Esophagus mucosa (tissue), 1 donor: ENCODE results near the gene TTPAL. TPM values are rescaled to one million over a fixed set of nuclear protein-coding genes. Genes with fewer than 3 reads are reported as not detected.

Experiments
- ATAC-seq: fragments of 200-7000 bp; cut with Tn5 transposase; one replicate; pipeline ENCODE4 v1.9.1; 2020
- total RNA-seq: library from RNA; stranded (reverse); gene quantifications from one replicate; pipeline ENCODE4 v1.2.4, GENCODE V29; 2023
- donor health status: DM: yes; HTN: yes; CAD: no.

Gene TTPAL
- total RNA-seq, 1 donor from 2014 or later: 19.4 TPM

DNA sequence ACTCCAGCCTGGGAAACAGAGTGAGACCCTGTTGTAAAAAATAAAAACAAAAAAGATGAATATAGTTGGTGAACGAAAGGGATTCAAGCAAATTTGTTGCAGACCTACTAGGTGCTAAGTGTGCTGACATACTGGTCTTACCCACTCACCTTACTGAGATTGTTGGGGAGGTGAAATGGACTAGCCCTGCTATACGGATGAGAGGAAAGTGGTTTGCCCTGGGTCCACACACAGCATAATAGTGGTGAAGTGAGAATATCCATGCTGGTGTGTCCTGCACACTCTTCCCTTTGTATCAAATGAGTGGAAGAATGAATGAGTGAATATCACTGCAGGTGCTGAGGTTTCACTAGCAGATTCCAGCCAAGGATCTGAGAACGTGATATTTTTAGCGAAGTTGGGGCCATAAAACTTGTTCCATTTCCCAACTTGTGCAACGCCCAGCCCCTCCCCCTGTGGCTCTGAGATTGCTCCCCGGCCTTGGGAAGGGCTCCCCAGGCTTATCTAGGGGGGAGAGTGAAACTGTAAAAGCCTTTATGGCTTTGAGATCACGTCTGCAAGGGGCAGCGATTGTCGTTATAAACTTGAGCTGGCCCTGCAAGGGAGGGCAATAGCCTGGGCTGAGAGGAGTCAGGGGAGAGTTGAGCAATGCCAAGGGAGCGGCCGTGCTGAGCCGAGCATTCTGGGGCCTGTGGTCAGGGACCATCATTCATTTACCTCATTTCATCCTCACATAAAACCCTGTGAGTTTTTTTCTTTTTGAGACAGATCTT, 33.2 kb upstream of the TTPAL start:
- no peak for ATAC-seq

DNA sequence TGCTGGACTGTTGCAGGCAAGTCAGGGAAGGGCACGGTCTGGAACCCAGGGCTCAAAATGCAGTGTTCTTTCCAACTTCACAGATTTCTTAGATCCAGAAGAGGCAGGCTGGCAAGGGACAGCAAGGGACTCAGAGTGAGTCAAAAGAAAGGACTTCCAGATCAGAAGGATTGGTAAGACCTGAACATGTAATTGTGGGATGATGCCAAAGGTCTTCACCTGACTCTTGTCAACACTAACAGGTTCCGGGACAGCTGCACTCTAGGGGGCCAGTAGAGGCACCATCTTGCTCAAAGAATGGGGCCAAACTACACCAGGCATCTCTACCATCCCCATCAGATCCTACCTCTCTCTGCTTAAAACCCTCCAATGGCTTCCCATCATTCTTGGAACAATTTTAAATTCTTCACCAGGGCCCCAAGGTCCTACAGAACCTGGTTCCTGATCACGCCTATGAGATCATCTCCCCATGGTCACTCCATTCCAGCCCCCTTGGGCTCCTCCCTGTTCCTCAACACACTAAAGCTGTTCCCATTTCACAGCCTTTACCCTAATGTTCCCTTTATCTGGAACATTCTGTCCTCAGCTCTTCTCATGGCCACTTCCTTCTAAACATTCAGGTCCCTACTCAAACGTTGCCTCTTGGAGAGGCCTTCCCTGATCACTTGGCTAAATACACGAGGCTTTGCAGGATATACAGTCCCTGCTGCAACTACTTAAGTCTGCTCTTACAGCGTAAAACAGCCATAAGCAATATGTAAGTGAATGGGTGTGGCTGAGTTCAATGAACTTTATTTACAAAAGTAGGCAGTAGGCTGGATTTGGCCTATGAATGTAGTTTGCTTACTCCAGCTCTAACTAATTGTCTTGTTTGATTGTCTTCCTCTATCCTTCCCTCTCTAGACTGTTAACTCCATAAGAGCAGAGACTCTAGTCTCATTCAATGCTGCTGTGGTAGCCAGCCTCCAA, 29.6 kb upstream of the TTPAL start:
- ATAC-seq: no peak

- no peak for ATAC-seq
These were observed 27.8 kb upstream of the TTPAL start for GRCh38 chr20:44447827-44448419.

GRCh38 chr20:44448753-44449546, 26.7 kb upstream of the TTPAL start:
- ATAC-seq: peak; percentile 53

DNA sequence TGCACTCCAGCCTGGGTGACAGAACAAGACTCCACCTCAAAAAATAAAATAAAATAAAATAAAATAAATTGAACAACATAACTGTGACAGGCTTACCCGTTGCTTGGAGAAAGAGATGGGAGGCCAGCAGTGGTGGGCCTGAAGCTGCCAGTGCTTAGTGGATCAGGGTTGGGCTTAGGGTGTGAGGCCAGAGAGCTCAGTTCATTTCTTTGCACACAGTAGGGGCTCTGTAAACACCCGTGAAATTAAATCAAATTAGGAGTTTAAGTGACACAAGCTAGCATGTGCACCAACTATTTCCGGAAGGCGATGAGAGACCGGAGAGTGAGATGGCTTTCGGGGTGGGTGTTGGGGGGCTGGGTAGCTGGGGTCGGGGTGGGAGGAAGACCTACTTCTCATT, 25.8 kb upstream of the TTPAL start:
- no peak for ATAC-seq

GRCh38 chr20:44450281-44450889, 25.3 kb upstream of the TTPAL start:
- no peak for ATAC-seq

DNA sequence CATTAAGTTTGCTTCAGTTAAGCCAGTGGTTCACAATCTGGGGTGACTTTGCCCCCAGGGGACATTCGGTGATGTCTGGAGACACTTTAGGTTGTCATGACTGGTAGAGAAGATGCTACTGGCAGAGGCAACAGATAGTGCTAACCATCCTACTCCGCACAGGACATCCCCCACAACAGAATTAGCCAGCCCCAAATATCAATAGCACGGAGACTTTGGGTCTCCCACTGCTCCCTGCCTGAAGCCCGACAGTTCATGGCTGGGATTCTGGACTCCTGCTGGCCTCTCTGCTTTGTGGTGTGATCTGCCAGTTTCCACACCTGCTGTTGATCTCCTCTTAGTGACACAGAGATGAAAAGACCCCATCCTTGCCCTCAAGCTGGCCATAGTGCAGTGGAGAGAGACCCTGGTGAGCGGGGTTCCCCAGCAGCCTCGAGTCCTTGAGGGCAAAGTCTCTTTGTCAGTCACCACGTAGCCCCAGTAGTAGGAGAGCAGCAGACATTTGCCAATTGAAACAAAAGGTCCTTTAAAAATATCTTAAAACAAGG, 24.7 kb upstream of the TTPAL start:
- no peak for ATAC-seq

DNA sequence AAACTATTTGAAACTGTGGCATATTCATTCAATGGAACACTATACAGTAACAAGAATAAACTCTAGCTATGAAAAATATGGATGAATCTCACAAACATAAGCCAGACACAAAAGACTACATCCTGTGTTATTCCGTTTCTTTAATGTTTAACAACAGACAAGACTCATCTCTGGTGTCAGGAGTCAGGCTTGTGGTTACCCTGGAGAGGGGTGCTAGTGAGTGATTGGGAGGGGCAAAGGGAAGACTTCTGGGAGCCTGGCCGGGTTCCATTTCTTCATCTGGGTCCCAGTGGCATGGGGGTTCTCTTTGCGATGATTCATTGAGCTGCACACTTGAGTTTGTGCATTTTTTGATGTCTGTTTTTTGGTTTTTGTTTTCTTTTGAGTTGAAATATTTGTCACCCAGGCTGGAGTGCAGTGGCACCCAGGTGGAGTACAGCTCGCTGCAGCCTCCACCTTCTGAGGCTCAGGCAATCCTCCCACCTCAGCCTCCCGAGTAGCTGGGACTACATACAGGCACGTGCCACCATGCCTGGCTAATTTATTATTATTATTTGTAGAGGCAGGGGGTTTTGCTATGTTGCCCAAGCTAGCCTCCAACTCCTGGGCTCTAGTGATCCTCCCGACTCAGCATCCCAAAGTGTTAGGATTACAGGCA, 21.2 kb upstream of the TTPAL start:
- ATAC-seq: no peak

DNA sequence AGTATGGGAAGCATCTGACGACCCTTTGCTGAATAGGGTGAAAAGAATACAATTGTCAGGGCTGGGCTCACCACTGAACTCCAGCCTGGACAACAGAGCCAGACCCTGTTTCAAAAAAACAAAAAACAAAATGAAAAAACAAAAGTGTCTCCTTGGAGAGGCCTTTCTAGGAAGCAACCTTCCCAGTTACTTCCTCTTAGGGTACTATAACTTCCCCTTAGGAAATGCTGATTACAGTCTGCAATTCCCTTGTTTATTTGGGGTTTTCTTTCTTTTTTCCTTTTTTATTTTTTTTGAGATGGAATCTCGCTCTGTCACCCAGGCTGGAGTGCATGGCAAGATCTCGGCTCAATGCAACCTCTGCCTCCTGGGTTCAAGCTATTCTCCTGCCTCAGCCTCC, 20.5 kb upstream of the TTPAL start:
- ATAC-seq: no peak

GRCh38 chr20:44456611-44457010, 19.1 kb upstream of the TTPAL start:
- ATAC-seq: no peak

- ATAC-seq: no peak
These were observed 18.7 kb upstream of the TTPAL start for GRCh38 chr20:44457016-44457415.

GRCh38 chr20:44459271-44459670, 16.4 kb upstream of the TTPAL start:
- ATAC-seq: no peak

GRCh38 chr20:44460795-44461141, 14.9 kb upstream of the TTPAL start:
- ATAC-seq: peak; percentile 51

- ATAC-seq: no peak
These were observed 14.4 kb upstream of the TTPAL start for GRCh38 chr20:44461142-44461802.

DNA sequence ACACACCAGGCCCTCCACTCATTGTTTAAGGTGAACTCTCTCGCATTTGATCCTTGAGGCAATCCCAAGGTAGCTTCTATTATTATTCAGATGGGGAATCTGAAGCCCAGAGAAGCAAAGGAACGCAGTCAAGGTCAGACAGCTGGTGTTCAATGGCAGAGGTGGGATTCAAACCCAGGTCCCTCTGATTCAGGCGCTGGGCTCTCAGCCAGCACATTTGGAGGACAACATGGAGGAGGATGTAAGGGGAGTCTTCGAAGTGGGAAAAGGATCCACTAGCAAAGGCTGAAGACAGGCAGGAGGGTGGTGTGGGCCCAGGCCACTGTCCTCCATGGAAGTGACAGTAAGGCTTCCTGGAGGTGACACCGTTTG, 13.9 kb upstream of the TTPAL start:
- ATAC-seq: no peak

GRCh38 chr20:44463466-44463865, 12.2 kb upstream of the TTPAL start:
- ATAC-seq: no peak

GRCh38 chr20:44464514-44464913, 11.2 kb upstream of the TTPAL start:
- ATAC-seq: no peak

DNA sequence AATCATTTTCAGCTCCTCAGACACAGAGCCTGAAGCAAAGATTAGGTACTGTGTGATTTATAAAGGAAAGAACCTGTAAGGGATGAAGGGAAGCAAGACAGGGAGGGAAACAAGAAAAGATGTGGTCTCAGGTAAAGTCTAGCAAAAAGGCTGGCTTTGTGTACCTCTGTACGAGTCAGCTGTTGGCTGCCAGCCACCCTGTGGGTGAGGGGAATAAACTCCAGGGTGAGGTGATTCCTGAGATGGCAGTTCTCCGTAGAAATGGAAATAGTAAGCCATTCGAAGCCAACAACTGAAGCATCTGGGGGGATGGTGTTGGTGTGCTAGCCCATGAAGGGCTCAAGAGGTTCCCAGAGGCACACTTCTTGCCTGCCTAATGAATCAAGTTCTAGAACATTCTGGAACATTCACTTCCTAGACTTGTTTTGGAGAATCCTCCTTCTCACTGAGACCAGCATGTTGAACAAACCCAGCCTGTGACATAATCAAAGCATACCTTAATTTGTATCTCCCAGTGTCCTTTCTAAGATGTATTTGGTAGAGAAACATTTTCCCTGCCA, 10.6 kb upstream of the TTPAL start:
- no peak for ATAC-seq

DNA sequence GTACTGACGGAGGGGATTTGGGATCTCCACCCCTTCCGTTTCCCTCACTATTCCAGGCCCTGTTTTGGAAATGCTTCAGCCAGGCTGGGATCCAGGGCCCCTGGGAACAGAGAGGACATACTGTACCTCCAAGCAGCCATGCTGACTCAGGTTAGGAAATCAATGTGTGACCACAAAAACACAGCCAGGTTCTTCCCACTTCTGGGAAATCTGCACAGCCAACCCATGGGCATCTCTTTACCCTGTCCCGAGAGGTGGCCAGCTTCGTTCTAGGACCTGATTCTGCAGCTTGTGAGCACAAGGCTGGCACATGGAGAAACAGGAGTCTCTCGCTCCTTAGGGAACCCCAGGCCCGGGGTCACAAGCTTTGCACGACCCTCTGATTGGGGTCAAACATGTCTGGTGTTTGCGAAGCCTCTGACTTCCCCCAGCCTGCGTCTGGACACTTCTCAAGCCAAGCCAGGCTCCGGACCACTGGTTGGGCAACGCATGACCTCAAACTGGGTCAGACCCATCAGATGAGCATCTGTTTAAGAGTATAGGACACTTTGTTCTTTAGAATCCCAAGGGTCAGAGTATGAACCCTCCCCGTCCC, 8.3 kb upstream of the TTPAL start:
- no peak for ATAC-seq
